ENCODE results near the gene MYO3B.
A peak's percentile ranks its signal among the peaks of the same experiment; 100 is the strongest.

MYO3B gene

DNA sequence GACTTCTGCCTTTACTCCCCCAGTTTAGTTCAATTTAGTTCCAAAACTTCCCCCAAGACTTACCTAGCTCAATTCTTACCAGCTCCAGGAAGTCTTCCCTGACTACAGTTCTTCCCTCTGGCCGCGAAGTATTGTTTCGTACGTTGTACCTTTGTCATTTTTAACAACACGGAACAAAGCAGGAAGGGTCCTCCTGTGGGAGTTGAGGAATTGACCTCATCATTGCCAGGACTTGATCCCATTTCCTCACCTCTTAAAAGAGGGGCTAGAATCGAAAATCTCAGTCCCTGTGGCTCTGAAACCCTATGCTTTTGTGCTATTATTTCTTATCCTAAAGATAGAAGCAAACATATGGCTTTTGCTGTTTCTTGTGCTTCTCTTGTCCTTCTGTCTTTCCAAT, 187.1 kb downstream of the MYO3B start:
- DNase-seq (ENCODE audit: low read depth, low spot score) = no peak

- DNase-seq (ENCODE audit: low read depth, low spot score) = no peak
Observed at GRCh38 chr2:170365686-170366085, 187.7 kb downstream of the MYO3B start.

- DNase-seq (ENCODE audit: low read depth, low spot score) = no peak
Observed at GRCh38 chr2:170368370-170368769, 190.4 kb downstream of the MYO3B start.

DNA sequence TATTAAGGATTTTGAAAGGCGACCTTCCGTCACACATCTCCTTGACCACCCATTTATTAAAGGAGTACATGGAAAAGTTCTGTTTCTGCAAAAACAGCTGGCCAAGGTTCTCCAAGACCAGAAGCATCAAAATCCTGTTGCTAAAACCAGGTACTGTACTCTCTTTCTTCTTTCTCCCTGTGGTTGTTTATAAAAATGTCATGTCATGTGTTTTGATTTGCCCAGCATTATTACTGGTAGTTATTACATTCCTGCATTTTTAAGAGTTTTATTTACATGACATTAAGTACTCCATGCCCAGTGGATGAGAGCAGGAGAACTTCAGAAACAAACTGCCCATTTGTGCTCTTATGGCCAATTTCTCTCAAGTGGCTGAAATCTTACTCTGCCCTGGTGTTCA, 191.3 kb downstream of the MYO3B start:
- DNase-seq (ENCODE audit: low read depth, low spot score) = no peak

DNA sequence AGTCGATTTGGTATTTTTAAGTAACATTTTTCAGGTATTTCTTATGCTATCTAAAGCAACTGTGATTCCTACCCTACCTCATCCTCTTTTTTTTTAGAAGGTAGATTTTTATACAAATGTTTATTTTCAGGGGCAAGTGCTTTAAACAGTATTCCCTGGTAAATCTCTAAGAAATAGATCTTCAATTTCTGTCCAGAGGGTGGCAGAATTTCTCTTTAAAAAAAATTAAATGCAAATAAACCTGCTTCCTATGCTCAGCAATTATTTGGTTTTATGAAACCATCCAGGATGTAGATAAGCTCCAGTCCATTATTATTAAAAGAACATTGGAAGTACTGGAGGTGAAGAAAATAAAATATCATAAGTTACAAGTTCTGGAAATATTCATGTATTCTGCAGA, 191.9 kb downstream of the MYO3B start:
- DNase-seq (ENCODE audit: low read depth, low spot score) = peak; percentile 41

- no peak for DNase-seq (ENCODE audit: low read depth, low spot score)
Observed at GRCh38 chr2:170371231-170371998, 193.5 kb downstream of the MYO3B start.

DNA sequence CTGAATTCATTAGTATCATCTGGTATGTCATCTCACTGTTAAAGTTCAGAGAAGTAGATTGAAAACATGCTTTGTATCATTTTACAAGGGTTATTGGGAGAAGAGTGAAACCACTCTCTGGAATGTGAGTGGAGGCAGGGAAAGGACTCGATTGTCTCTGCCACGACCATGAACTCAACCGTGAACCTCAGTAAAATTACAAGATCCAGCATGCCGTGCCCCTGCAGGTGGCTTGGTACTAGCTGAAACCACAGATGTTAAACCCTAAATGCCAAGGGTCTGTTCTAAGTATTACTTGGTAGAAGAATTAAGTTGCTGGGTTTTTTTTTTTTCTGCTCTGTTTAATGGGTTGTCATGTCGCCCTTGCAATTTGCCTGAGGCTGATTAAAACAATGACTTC, 197.2 kb downstream of the MYO3B start:
- no peak for DNase-seq (ENCODE audit: low read depth, low spot score)

- no peak for DNase-seq (ENCODE audit: low read depth, low spot score)
Observed at GRCh38 chr2:170377500-170378207, 199.7 kb downstream of the MYO3B start.

DNA sequence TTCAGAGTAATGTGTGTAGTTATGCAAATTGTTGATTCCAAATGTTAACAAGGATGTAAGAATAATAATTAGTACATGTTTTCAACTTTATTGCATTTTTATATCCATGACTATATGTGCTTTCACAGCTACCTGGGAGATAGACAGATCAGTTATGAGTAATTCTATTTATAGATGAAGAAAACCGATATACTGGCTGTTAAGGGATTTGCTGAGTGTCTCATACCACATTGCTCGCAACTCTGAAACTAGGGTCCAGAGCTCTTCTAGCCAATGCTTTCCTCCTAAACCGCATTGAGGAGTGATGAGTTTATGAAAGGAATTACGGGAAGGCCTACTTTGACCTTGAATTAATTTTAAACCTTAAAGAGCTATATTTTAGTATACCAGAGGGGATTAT, 202.3 kb downstream of the MYO3B start:
- DNase-seq (ENCODE audit: low read depth, low spot score) = no peak

DNA sequence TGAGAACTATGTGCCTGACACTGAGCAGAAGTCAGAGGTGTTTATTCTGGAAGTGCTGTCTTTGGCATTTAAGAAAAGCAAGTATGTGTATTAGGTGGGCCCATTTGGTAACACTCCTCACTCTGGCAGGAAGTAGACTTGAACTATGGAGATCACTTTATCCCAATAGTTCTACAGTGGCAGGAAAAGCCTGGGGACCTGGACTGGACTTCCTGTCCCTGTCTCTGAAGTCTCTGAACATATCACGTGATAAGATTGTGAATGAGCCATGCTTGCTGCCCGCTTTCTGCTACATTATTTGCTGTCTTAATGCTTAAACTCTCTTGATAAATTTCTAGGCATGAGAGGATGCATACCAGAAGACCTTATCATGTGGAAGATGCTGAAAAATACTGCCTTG, 203.7 kb downstream of the MYO3B start:
- DNase-seq (ENCODE audit: low read depth, low spot score) = no peak

GRCh38 chr2:170386554-170386953, 208.6 kb downstream of the MYO3B start:
- DNase-seq (ENCODE audit: low read depth, low spot score) = no peak

DNA sequence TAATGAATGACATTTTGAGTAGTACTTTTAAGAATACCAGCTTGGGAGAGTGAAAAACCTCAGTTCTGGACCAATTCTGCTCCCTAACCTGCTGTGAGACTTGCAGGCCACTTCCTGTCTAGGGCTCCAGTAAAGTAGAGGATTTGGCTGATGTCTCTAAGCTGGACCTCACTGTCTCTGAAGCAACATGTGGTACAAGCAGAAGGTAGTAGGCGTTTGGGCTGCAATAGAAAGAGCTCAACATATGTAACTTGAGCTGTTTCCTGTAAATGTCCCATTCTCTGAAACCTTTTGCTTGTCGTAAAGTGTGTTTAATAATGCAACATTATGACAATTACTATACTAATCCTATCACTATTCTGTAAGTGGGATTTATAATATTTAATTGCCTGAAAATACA, 213.1 kb downstream of the MYO3B start:
- DNase-seq (ENCODE audit: low read depth, low spot score) = no peak

DNA sequence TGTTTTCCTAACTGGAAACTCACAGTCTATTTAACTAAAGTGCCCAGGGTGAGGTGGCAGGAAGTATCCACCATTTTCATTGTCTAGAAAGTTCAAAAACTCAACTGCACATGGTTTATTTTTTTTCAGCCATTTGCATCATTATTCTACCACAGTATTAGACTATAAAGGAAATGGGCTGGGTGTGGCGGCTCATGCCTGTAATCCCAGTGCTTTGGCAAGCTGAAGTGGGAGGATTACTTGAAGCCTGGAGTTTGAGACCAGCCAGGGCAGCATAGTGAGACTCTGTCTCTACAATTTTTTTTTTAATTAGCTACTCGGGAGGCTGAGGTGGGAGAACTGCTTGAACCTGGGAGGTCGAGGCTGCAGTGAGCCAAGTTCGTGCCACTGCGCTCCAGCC, 213.8 kb downstream of the MYO3B start:
- no peak for DNase-seq (ENCODE audit: low read depth, low spot score)

- DNase-seq (ENCODE audit: low read depth, low spot score) = no peak
Observed at GRCh38 chr2:170393861-170394498, 216.0 kb downstream of the MYO3B start.

GRCh38 chr2:170394641-170395387, 216.9 kb downstream of the MYO3B start:
- DNase-seq (ENCODE audit: low read depth, low spot score) = peak; percentile 33

DNA sequence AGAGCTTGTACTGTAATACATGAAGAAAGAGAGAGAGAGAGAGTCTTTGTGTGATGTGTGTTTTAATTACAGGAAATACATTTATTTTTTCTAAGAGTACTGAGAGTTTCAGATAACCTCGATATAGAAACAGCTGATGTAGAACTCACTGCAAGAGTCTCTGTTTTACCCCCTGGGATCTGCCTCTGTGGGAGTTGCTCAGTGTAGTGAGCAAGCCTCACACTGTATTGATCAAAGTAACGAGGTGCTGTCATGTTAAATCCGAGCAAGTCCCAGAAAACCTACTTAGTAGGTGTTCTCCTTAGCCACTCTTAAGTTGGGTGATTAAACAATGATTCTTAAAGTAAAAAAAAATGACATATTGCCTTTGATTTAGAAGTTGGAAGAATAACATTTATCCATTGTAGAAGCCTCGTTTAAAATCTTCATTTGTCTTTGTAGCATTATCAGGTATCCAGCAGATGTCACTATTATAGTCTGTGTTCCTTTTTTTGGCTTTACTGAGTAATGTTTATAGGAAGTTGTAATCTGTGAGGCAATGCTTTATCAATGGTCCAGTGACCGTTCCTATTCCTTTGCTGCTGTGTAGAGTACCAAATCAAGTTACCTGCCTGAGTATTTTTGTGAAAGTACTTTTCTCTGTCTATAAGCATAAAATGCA, 219.0 kb downstream of the MYO3B start:
- peak; percentile 12 for DNase-seq (ENCODE audit: low read depth, low spot score)

DNA sequence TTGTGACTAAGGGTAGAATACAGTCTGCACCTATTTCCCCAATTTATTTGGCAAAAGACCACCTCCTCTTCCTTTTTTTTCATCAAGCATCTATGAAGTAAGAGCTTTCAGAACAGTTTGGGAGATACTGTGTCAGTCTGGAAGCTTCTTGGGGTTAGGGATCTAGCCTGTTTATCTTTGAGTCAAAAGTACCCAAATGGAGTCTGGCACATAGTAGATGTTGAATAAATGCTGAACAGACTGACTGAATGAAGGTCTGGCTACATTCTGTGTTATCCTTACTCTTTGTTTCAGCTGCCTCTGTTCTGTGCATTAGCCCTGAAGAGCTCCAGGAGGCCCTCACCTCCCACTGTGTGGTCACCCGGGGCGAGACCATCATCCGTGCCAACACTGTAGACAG, 223.2 kb downstream of the MYO3B start:
- DNase-seq (ENCODE audit: low read depth, low spot score) = no peak

- no peak for DNase-seq (ENCODE audit: low read depth, low spot score)
Observed at GRCh38 chr2:170404846-170405245, 226.9 kb downstream of the MYO3B start.

GRCh38 chr2:170405326-170405725, 227.4 kb downstream of the MYO3B start:
- DNase-seq (ENCODE audit: low read depth, low spot score) = no peak

DNA sequence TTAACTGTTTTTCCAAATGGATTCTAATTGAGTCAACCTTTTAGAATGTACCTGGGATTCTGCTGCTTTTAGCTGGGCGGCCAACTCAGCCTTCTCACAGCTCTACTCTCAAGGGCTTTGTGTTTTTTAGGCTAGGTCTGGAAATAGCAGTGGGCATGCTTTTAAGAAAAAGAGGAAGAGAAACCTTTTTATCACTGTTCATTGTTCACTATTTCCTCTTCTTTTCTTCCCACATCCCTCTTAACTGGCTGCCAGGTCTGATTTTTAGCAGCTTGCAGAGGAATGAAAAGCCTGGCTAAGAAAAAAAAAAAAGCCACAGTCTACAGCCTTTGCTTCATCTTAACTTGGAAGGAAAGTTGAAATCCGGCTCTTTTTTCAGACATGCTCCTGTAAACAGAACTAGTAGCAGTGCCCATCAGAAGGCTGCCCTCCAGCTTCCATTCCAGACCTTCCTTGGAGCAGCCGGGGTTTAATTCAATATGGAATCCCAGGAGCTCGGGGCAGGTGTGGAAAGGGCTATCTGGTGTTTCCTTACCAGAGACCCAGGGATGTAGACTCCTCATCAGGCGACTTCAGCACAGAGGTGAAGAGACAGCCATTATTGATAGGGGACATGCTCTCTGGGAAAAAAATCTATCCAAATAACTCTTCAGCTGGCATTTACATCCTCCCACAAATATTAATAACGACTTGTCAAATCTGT, 230.7 kb downstream of the MYO3B start:
- DNase-seq (ENCODE audit: low read depth, low spot score) = no peak

DNA sequence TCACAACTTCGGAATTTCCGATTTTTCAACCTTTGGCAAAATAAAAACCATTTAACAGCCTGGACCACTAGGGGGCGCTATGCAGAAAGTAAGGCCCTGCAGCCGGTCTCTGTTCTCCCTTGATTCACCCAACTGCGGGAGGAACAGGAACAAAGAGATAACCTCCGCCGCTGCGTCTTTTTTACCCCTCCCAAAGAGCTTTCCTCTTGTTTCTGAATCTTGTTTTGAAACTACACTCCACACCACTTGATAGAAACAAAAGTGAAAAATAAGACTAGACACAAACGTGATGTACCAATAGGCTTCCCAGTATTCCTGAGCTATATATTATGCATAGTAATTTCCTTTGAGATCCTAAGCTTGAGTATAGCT, 231.2 kb downstream of the MYO3B start:
- peak; percentile 73 for DNase-seq (ENCODE audit: low read depth, low spot score)

Measured in astrocyte of the hippocampus (primary cell).